ENCODE results near the gene ALG14. TPM values are rescaled to one million over a fixed set of nuclear protein-coding genes. Genes with fewer than 3 reads are reported as not detected.

The ALG14 gene
- total and polyA plus RNA-seq, 2 donors (not counting 3 experiments of a cell fraction or from before 2014, with no cell fraction given) = 2.6 to 8.6 TPM

DNA sequence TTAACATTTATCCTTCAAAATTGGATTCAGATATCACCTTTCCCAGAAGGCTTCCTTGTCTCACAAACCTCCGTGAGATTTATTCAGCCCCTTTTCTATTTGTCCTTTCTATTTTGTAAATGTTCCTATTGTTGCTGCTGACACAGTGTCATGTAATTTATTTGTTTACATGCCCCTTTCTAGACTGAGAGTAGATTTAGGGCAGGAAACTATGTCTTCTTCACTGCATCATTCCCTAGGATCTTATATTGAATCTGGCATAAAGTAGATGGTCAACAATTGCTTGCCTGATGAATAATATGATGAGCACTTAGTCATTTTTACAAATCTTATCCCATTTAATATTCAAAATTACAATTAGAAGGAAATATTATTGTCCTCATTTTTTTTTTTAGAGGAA is 137.7 kb downstream of the ALG14 start:
- no peaks in the 10 kb centered on the region for H4K20me1 ChIP-seq (replicated peaks; ENCODE audit: control insufficient read depth, extremely low read depth, insufficient read depth, low read length)
- no peak for TF ChIP-seq CTCF (IDR thresholded peaks at IDR 0.05; ENCODE audit: extremely low read depth in 1 of 2, insufficient read depth in 1 of 2, low read depth in 1 of 2, low read length in 2 of 2)
- no peak for TF ChIP-seq POLR2AphosphoS5 (IDR thresholded peaks at IDR 0.05; ENCODE audit: insufficient read depth, low read depth, low read length)
- TF ChIP-seq GATA2 (IDR thresholded peaks at IDR 0.05; ENCODE audit: insufficient read depth, insufficient read length, low read depth, low read length) = no peak
- TF ChIP-seq FOS (IDR thresholded peaks at IDR 0.05; ENCODE audit: borderline replicate concordance, insufficient read depth, low read length) = no peak
- no peak for TF ChIP-seq EZH2 (IDR thresholded peaks at IDR 0.05; ENCODE audit: borderline replicate concordance, low read depth, low read length, severe bottlenecking)
- TF ChIP-seq, protein P1, sequence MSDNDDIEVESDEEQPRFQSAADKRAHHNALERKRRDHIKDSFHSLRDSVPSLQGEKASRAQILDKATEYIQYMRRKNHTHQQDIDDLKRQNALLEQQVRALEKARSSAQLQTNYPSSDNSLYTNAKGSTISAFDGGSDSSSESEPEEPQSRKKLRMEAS (IDR thresholded peaks at IDR 0.05; ENCODE audit: insufficient read depth, insufficient read length) = no peak
- no peak for TF ChIP-seq MYC (IDR thresholded peaks at IDR 0.05; ENCODE audit: low read depth, low read length)
- no peak for TF ChIP-seq JUN (IDR thresholded peaks at IDR 0.05; ENCODE audit: borderline replicate concordance, insufficient read depth, insufficient read length, low read depth)
- no peak for TF ChIP-seq POLR2A (IDR thresholded peaks at IDR 0.05; ENCODE audit: low read depth, low read length)
- no peak for DNase-seq (ENCODE audit: low read depth, low spot score)
- H3K9me3 ChIP-seq (replicated peaks; ENCODE audit: control insufficient read depth, insufficient read depth, low read length) = no peaks in the 10 kb centered on the region
- H3K4me1 ChIP-seq (ENCODE audit: control insufficient read depth, extremely low read depth, insufficient read depth, low read length) = peaks cover 35% of the 10 kb centered on the region
- intact Hi-C loops (cut with micrococcal nuclease) = loop anchor here (1.0 kb wide), 1 partner anchor 8 kb away; the partner anchor contains the start of gene CNN3
- peak overlapping the region; percentile 89 for H3K4me2 ChIP-seq (ENCODE audit: insufficient read depth, low read length)
- H3K4me3 ChIP-seq (replicated peaks in 1 of 3; ENCODE audit: insufficient read depth in 1 of 3, low read depth in 1 of 3, low read length in 3 of 3) = no peak overlapping the region
- ChIA-PET CTCF (interaction anchor here (1.1 to 4.0 kb wide), 6 partner anchors 10 to 108 kb away, joined by 4 to 35 read pairs (median 7); no protein-coding TSS in a partner anchor), POLR2A (no interaction called here)
- H3K9me1 ChIP-seq (replicated peaks; ENCODE audit: control insufficient read depth, extremely low read depth, insufficient read depth, low read length) = no peaks in the 10 kb centered on the region
- no peak for FAIRE-seq
- BruUV-seq (replicated peaks) = no TSS peak
- no peaks in the 10 kb centered on the region for H3K36me3 ChIP-seq (ENCODE audit: control insufficient read depth in 2 of 2, extremely low read depth in 1 of 2, insufficient read depth in 2 of 2, low read length in 2 of 2)
- no peaks in the 10 kb centered on the region for H3K27me3 ChIP-seq (ENCODE audit: control insufficient read depth in 2 of 2, insufficient read depth in 2 of 2, low read length in 2 of 2)
- H2AFZ ChIP-seq (ENCODE audit: low read depth, low read length) = no peak overlapping the region
- H3K27ac ChIP-seq (ENCODE audit: insufficient read depth, low read depth, low read length) = no peak overlapping the region
- H3K79me2 ChIP-seq (ENCODE audit: control insufficient read depth, insufficient read depth, low read length) = no peaks in the 10 kb centered on the region
- H3K9ac ChIP-seq (replicated peaks; ENCODE audit: extremely low read depth, insufficient read depth, low read length) = no peak overlapping the region
- dilution Hi-C loops (cut with MboI; ENCODE audit: extremely low pct_ligation_motif_present, low sequenced_read_pairs) = no loop called here

Measured in endothelial cell of umbilical vein (primary cell).